GM21619 (cell line): ENCODE results near the gene SLC25A13.
A peak's percentile ranks its signal among the peaks of the same experiment; 100 is the strongest.
"Not testable (repeated sequence)": the region's sequence is repeated elsewhere in the genome, so short reads cannot be mapped to it uniquely, and the experiment has no call there.

Source experiments
- ATAC-seq: cut with Tn5 transposase; IDR thresholded peaks from one replicate; pipeline ENCODE4 v1.9.1; 2021; ENCODE audit not compliant: unreplicated experiment

The SLC25A13 gene

GRCh38 chr7:96321658-96322372, at the start of gene SLC25A13:
Gene SLC25A13 (minus strand): TSS chr7:96322098. CDS start chr7:96321956, 142 bp downstream.
- peak; percentile 76 for ATAC-seq

- ATAC-seq: not testable (repeated sequence)
Observed at GRCh38 chr7:96365916-96366315, 44.0 kb upstream of the SLC25A13 start.

GRCh38 chr7:96361116-96361857, 39.4 kb upstream of the SLC25A13 start:
- ATAC-seq: no peak

GRCh38 chr7:96359876-96360275, 38.0 kb upstream of the SLC25A13 start:
- ATAC-seq: peak; percentile 89

- not testable (repeated sequence) for ATAC-seq
Observed at GRCh38 chr7:96358236-96358971, 36.5 kb upstream of the SLC25A13 start.

- ATAC-seq: no peak
Observed at GRCh38 chr7:96355990-96356506, 34.1 kb upstream of the SLC25A13 start.

GRCh38 chr7:96354881-96355280, 33.0 kb upstream of the SLC25A13 start:
- ATAC-seq: no peak

GRCh38 chr7:96349572-96349971, 27.7 kb upstream of the SLC25A13 start:
- ATAC-seq: no peak

GRCh38 chr7:96347471-96347870, 25.6 kb upstream of the SLC25A13 start:
- ATAC-seq: no peak

- ATAC-seq: no peak
Observed at GRCh38 chr7:96346293-96346953, 24.5 kb upstream of the SLC25A13 start.

- no peak for ATAC-seq
Observed at GRCh38 chr7:96344236-96344635, 22.3 kb upstream of the SLC25A13 start.

- ATAC-seq: no peak
Observed at GRCh38 chr7:96342049-96342448, 20.2 kb upstream of the SLC25A13 start.

- no peak for ATAC-seq
Observed at GRCh38 chr7:96337519-96337918, 15.6 kb upstream of the SLC25A13 start.

- ATAC-seq: no peak
Observed at GRCh38 chr7:96332325-96332724, 10.4 kb upstream of the SLC25A13 start.

GRCh38 chr7:96331775-96332174, 9.9 kb upstream of the SLC25A13 start:
- ATAC-seq: no peak

GRCh38 chr7:96331233-96331632, 9.3 kb upstream of the SLC25A13 start:
- ATAC-seq: no peak

GRCh38 chr7:96330193-96330592, 8.3 kb upstream of the SLC25A13 start:
- no peak for ATAC-seq

- ATAC-seq: no peak
Observed at GRCh38 chr7:96329241-96329640, 7.3 kb upstream of the SLC25A13 start.

GRCh38 chr7:96328016-96328415, 6.1 kb upstream of the SLC25A13 start:
- ATAC-seq: no peak

- ATAC-seq: no peak
Observed at GRCh38 chr7:96327429-96327828, 5.5 kb upstream of the SLC25A13 start.

GRCh38 chr7:96326752-96327151, 4.9 kb upstream of the SLC25A13 start:
- not testable (repeated sequence) for ATAC-seq
